ENCODE measurements around the gene PGLYRP2.
A peak's percentile ranks its signal among the peaks of the same experiment; 100 is the strongest.

DNA sequence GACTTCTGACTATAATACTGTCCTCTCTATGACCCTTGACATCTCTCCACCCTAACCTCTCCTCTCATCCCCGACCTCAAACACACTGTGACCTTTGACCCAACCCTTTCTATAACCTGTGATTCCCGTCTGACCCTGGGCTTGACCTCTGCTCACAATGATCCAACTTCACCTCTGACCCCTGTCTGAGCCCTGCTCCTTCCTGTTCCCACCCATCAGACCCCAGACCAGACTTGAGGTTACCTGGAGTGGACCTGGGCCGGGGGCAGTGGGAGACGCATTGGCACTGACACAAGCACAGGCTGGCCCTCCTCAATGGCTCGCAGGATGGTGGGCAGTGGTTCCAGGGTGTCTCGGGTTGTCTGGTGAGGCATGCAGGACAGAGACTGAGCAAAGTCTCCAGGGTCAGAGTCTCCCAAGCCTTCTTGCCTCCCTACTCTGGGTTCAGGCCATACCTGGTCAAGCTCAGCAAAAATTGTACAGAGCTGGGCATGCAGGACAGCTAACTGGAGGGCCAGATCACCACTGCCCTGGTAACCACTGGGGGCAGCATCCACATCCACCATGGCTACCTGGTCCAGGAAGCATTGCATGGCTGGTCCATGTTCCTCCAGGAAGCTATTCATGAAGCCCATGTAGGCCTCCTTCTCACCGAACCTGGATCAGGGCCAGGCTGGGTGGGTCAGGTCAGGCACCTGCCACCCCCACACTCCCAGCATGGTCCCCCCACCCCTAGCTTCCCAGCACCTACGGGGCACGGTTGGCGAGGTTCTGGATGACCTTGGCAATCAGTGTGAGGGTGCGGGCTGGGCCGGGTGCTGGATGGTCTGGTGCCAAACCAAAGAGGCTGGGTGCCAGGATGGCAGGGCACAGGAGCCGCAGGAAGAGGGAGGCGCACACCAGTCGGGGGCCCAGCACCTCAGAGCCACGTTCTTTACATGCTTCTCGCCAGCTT is 25.1 kb downstream of the PGLYRP2 start:
- TF ChIP-seq, protein P1, sequence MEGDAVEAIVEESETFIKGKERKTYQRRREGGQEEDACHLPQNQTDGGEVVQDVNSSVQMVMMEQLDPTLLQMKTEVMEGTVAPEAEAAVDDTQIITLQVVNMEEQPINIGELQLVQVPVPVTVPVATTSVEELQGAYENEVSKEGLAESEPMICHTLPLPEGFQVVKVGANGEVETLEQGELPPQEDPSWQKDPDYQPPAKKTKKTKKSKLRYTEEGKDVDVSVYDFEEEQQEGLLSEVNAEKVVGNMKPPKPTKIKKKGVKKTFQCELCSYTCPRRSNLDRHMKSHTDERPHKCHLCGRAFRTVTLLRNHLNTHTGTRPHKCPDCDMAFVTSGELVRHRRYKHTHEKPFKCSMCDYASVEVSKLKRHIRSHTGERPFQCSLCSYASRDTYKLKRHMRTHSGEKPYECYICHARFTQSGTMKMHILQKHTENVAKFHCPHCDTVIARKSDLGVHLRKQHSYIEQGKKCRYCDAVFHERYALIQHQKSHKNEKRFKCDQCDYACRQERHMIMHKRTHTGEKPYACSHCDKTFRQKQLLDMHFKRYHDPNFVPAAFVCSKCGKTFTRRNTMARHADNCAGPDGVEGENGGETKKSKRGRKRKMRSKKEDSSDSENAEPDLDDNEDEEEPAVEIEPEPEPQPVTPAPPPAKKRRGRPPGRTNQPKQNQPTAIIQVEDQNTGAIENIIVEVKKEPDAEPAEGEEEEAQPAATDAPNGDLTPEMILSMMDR (IDR thresholded peaks at IDR 0.05): peak; percentile 32
- TF ChIP-seq EZH2phosphoT487 (IDR thresholded peaks at IDR 0.05): no peak

Measured in neural progenitor cell (in vitro differentiated cells).